ENCODE measurements around the gene ANGPTL2.

The ANGPTL2 gene

DNA sequence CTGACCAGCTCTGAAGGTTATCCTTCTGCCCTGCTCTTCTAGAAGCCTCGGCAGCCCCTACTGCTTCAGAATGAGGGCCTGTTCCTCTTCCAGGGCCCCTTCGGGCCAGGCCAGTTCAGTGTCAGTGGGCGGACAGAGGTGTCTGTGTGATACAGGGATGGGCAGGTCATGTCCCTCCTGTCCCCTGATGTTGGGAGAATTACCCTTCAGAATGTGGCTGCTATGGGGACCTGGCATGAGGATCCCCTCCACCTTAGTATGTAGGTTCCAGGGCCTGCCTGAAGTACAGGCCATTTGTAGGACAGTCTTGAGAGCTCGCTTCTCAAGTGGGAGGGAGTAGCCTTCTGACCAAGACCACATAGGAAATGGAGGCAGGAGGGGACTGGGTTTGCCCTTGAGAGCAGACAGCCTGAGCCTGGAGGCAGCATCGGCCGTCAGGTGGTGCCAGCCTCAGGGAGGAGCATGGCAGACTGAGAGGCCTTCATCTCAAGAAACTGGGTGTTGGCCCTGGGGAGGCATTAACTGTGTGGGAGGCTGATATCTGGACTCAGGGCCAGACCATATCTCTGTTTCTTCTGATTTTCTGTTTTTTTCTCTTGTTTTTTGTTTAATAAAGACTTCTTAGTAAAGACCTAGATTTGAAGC lies 32.0 kb downstream of the ANGPTL2 start:
- Mint-ChIP-seq H3K27me3 (peaks cover 2% of the 10 kb centered on the region), H3K36me3 (ENCODE audit: low read depth) (no peaks in the 10 kb centered on the region), H3K27ac (no peak overlapping the region), H3K4me1 (no peaks in the 10 kb centered on the region), H3K4me3 (no peak overlapping the region), H3K9me3 (no peaks in the 10 kb centered on the region)
- ATAC-seq, result no peak
- no peak for DNase-seq

DNA sequence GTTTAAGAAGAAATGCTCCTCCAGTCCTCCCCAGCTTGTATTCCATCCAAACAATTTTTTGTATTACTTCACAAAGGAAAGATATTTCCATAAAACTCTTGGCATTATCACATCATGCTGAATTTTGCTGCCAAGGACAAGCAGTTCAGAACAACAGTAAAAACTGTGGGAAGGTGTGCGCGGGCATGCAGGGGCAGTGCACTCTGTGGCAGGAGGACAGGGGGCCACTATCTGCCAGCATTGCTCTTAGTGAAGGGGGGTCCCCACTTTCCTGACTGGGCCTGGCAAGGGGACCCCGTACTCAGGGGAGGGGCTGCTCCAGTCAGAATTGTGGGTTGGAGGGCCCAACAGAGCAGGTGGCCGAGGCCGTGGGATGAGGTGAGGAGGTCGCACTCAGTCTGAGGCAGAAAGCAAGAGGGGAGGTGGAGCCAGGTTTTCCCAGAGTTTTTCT lies 32.8 kb downstream of the ANGPTL2 start:
- Mint-ChIP-seq H3K4me1 (peaks cover 3% of the 10 kb centered on the region), H3K9me3 (no peaks in the 10 kb centered on the region), H3K36me3 (ENCODE audit: low read depth) (no peaks in the 10 kb centered on the region), H3K27ac (no peak overlapping the region), H3K4me3 (no peak overlapping the region), H3K27me3 (peaks cover 3% of the 10 kb centered on the region)
- DNase-seq, result no peak
- no peak for ATAC-seq

DNA sequence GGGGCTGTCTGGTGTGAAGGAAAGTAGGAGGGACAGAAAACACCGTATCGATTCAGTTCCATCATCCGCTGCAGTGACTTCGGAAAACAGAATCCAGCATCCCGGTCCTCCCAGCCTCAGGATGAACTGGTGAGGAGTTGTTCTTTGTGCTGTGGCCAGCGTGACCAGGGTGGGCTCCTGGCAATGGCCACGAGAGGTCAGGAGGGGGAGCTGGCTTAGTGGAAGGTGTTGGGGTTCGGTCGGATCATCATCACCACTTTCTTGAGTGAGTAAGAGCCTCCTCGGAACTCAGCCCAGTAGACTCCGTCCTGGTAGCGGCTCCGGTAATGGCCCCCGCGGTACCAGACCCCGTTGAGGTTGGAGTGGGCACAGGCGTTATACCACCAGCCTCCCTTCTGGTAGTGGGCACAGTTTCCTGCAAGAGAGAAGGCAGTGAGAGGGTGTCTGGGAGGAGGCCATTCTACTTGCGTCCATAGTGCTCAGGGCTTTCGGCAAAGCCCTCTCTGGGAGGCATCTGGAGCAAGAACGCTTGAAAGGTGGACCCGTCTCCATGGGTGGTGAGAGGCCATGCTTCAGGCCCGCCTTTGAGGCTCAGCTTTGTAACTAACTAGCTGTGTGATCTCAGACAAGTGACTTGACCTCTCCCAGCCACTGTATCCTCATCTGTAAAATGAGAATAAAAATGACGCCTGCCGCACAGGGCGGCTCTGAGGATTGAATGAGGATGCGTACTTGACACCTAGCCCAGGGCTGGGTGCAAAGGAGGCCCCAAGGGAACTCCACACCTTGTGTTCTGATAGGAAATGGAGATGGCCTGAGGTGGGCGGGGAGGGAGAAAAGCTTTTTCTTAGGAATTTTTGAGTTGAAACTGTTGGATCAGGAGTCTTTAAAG lies 33.5 kb downstream of the ANGPTL2 start:
- no peak for ATAC-seq
- peaks cover 4% of the 10 kb centered on the region for H3K4me1 Mint-ChIP-seq
- DNase-seq, result no peak
- no peaks in the 10 kb centered on the region for H3K9me3 Mint-ChIP-seq
- no peak overlapping the region for H3K4me3 Mint-ChIP-seq
- no peak overlapping the region for H3K27ac Mint-ChIP-seq
- H3K27me3 Mint-ChIP-seq, result peaks cover 3% of the 10 kb centered on the region
- no peaks in the 10 kb centered on the region for H3K36me3 Mint-ChIP-seq (ENCODE audit: low read depth)

DNA sequence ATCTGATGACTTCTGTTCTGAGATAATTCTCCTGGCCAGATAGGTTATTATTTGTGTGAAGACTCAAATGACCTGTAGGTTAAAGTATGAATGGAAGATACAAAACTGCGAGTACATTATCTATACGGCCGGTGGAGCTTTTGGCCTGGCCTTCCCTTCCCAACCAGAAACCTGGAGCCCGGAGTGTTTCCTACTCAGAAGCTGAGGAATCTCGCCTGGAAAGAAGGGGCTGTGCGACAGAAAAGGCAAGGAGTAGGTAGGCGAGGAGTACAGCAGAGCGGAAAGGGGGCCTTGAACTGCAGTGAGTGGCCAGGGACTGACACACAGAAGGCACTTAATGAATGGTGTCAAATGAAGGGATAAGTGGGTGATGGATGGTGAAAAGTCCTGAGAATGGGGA lies 34.6 kb downstream of the ANGPTL2 start:
- Mint-ChIP-seq H3K27ac (no peak overlapping the region), H3K4me1 (peaks cover 4% of the 10 kb centered on the region), H3K36me3 (ENCODE audit: low read depth) (no peaks in the 10 kb centered on the region), H3K27me3 (peaks cover 3% of the 10 kb centered on the region), H3K4me3 (no peak overlapping the region), H3K9me3 (no peaks in the 10 kb centered on the region)
- ATAC-seq (no peak), DNase-seq (no peak)

DNA sequence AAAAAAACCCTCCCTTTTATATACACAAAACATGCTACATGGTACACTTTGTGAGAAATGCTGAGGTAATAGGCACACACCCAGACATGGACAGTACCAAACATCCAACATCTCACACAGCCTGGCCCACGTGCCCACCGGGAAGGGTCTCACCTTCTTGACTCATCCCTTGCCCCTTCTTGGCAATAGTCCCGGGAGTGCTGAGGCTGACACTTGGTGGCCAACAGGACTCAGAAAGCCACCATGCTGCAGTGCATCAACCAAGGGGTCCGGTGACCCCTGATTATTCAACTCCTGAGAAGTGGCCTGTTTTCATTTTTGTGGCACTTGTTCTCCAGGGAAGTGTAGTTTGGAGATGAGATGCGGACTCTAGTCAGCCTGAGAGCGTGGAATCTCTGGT lies 35.0 kb downstream of the ANGPTL2 start:
- Mint-ChIP-seq H3K27ac (no peak overlapping the region), H3K27me3 (peaks cover 3% of the 10 kb centered on the region), H3K4me1 (peaks cover 4% of the 10 kb centered on the region), H3K4me3 (no peak overlapping the region), H3K36me3 (ENCODE audit: low read depth) (no peaks in the 10 kb centered on the region), H3K9me3 (no peaks in the 10 kb centered on the region)
- DNase-seq, result no peak
- no peak for ATAC-seq

DNA sequence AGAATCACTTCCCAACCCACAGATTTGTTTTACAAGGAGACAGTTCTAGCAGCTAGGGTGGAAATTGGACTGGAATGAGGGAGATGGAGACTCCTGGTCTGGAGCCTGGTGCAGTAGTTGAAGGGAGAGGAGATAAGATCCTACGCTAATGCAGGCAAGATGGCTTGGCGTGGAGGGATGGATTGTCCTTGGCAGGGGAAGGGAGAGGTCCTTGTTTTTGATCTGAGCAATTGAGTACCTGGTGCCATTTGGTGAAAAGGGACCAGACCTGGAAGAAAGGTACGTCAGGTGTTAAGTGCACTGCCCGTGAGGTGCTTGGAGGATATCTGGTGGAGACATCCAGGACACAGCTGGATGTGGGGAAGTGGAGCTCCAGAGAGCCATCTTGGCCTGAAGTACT lies 35.7 kb downstream of the ANGPTL2 start:
- Mint-ChIP-seq H3K27ac (no peak overlapping the region), H3K4me3 (no peak overlapping the region), H3K27me3 (peaks cover 3% of the 10 kb centered on the region), H3K9me3 (no peaks in the 10 kb centered on the region), H3K4me1 (peaks cover 4% of the 10 kb centered on the region), H3K36me3 (ENCODE audit: low read depth) (no peaks in the 10 kb centered on the region)
- ATAC-seq (no peak), DNase-seq (no peak)

DNA sequence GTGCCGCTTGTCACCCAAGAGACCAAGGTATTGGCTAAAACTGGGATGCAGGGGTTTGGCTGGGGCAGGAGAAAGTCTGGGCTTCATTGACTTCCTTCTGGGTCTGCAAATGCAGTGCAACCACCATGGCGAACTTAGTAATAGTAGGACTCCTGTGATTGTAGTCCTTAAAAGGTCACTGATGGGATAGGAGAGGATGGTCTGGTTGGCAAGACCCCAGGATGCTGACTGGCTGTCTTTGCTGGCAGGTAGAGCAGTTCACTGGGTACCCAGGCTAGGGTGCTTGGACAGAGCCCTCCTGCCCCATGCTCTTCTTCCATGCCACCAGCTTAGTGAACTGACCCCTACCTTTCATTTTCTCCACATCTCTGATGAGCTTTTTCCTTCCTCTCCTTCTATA lies 37.2 kb downstream of the ANGPTL2 start:
- Mint-ChIP-seq H3K27me3 (peaks cover 3% of the 10 kb centered on the region), H3K27ac (no peak overlapping the region), H3K4me1 (peaks cover 4% of the 10 kb centered on the region), H3K9me3 (no peaks in the 10 kb centered on the region), H3K4me3 (no peak overlapping the region), H3K36me3 (ENCODE audit: low read depth) (no peaks in the 10 kb centered on the region)
- DNase-seq, result no peak
- no peak for ATAC-seq

DNA sequence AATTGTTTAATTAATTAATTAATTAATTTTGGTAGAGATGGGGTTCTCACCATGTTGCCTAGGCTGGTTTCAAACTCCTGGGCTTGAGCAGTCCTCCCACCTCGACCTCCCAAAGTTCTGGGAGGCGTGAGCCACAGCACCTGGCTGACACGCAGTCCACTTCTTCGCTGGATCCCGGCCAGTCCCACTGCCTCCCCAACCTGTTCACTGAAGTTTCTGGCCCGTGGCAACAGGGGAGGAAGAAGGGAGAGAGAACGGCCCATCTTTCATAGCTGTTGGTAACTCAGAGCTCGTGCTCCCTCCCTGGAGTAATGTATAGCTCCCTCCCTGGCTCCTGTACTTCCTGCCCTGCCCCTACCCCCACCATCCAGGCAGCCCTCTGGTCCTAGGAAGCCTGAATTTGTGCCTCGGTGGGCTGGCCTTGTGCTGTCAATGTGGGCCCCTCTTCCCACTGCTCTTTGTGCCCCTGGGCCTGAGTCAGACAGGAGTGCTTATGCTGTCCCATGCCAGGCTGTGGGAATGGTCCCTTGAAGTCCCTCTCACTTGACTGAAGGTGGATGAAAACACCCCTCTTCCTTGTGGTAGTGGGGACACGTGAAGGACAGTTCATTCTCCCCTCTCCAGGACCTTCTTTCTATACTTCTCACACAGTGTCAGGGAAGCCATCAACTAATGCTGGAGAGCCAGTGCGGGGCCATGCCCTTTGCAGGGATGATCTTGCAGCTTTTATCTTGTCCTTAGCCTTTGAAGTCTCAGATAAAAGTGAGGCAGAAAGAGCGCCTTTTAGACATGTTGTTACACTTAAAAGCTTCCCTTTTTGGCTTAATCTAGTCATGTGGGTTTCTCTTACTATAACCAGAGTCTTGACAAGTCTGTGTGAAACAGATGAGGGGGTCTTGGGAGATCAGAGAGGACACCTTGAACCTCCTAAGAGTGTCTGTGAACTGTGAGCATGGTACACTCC lies 38.1 kb downstream of the ANGPTL2 start:
- Mint-ChIP-seq H3K4me3 (no peak overlapping the region), H3K4me1 (peaks cover 4% of the 10 kb centered on the region), H3K27ac (no peak overlapping the region), H3K36me3 (ENCODE audit: low read depth) (no peaks in the 10 kb centered on the region), H3K9me3 (no peaks in the 10 kb centered on the region), H3K27me3 (peaks cover 3% of the 10 kb centered on the region)
- DNase-seq, result no peak
- no peak for ATAC-seq

DNA sequence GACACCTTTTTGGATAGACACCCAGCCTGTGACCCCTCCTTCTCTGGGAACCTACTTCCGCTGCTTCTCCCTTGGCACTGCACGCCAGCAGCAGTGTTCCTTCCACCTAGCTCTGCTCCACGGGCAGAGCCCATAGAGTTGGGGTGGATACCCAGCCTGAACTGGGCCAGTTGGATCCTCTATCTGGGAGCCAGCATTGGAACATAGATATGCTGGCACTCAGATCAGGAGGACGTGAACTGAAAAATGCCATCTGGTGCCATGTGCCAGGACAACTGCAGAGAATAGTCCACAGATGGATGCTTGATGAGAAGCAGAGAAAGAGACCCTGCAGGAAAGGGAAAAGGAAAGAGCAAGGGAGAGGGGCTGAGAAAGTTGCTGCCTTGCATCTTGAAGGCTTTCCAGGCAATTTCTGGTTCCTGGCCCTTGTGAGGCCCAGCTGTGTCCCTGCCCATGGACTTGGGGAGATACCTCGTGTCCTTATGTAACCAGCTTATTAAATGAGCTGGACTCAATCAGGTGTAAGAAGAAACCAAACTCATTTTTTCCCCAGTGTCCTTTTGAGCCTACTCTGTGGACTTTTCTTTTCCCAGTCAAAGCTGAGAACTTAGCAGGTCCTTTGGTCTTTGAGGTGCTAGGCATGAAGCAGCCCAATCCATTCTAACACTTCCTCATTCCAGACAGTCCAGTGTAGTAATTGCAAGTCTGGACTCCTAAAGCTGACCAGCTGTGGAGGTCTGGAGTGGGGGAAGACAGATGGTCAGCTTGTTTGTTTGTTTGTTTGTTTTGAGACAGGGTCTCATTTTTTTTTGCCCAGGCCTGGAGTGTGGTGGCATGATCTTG lies 39.1 kb downstream of the ANGPTL2 start:
- no peaks in the 10 kb centered on the region for H3K36me3 Mint-ChIP-seq (ENCODE audit: low read depth)
- no peak for DNase-seq
- H3K4me3 Mint-ChIP-seq, result no peak overlapping the region
- no peak overlapping the region for H3K27ac Mint-ChIP-seq
- H3K9me3 Mint-ChIP-seq, result no peaks in the 10 kb centered on the region
- peaks cover 4% of the 10 kb centered on the region for H3K4me1 Mint-ChIP-seq
- no peak for ATAC-seq
- H3K27me3 Mint-ChIP-seq, result peaks cover 3% of the 10 kb centered on the region

DNA sequence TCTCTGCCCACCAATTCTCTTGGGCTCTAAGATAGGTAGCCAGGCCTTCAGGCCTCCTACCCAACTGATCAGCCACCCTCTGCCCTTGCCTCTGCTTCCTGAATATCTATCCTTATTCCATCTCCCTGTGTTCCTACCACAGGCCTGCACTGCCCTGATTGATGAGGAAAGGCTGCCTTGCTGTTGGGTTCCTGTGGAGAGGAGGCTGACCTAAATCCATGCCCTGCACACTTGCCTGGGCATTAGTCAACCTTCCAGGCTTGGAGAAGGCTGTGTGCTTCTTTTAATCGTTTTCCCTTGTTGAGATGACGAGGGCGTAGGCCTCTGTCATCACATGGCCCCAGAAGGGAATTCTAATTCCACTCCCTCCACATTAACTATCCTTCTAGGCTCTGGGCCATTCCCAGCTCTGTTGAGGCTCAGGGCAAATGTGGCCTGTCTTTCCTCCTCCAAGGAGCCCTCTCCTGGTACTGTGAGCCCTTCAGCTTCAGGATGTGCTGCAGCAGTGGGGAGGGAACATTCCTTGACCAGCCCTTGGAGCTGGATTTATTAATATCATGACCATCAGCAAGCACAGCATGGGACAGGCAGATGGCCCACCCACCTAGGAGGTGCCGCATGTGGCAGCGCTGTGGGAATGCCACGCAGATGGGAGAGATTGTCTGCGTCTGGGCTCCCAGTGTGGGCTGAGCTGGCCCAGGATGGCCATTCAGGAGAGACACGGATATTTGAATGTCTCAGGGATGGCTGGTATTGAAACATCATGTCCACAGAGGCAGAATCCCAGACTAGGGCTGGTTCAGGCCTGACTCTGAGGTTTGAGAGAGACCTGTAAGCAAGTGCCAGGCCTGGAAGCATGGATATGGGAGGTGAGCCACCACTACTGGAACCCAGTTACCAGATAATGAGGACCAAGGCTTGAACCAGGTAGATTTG lies 40.9 kb downstream of the ANGPTL2 start:
- ATAC-seq (no peak), DNase-seq (no peak)
- H3K27ac Mint-ChIP-seq, result no peak overlapping the region
- H3K4me1 Mint-ChIP-seq, result peaks cover 4% of the 10 kb centered on the region
- no peak overlapping the region for H3K4me3 Mint-ChIP-seq
- no peaks in the 10 kb centered on the region for H3K36me3 Mint-ChIP-seq (ENCODE audit: low read depth)
- peaks cover 5% of the 10 kb centered on the region for H3K27me3 Mint-ChIP-seq
- H3K9me3 Mint-ChIP-seq, result no peaks in the 10 kb centered on the region

DNA sequence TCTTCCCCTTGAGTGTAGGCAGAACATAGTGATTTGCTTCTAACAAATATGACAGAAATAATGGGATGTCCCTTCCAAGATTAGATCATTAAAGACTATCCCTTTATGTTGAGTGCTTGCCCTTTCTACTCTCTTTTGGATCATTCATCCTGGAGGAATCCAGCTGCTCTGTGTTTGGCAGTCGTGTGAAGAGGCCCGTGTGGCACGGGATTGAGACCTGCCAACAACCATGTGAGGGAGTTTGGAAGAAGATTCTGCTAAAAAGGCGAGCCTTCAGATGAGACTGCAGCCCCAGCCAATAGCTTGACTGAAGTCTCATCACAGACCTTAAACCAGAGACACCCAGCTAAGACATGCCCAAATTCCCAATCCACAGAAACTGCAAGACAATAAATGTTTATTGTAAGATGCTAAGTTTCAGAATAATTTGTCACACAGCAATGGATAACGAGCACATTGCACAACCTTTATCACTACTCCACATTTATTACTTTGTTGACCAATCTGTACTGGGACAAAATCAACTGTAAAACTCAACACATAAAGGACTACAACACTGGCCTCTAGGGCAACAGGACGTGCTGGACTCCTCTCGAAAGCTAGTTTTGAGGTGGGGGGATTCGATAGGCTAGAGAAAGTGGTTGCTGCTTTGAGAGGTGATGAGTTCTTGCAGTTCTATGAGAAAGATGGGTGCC lies 42.8 kb downstream of the ANGPTL2 start:
- H3K27me3 Mint-ChIP-seq, result peaks cover 2% of the 10 kb centered on the region
- DNase-seq (no peak), ATAC-seq (no peak)
- H3K4me1 Mint-ChIP-seq, result peaks cover under 1% of the 10 kb centered on the region
- no peak overlapping the region for H3K4me3 Mint-ChIP-seq
- H3K9me3 Mint-ChIP-seq, result no peaks in the 10 kb centered on the region
- no peak overlapping the region for H3K27ac Mint-ChIP-seq
- no peaks in the 10 kb centered on the region for H3K36me3 Mint-ChIP-seq (ENCODE audit: low read depth)

DNA sequence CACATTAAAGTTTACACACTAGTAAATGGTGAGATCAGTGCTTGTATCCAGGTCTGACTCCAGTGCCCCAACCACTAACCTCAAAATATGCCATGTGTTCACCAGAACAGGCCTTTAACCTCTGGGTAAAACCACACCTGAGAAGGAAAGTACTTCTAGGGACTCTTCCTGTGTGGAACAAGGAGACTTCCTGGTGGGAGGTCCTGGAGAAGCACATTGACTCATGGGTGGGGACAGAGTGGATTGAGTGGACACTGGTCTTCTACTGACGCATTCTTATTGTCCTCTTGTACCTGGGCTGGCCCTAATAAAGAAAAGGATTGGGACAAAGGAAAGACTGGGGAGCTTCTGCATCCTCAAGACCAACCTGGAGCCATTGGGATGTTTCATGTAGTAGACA lies 43.4 kb downstream of the ANGPTL2 start:
- H3K36me3 Mint-ChIP-seq (ENCODE audit: low read depth), result no peaks in the 10 kb centered on the region
- no peaks in the 10 kb centered on the region for H3K4me1 Mint-ChIP-seq
- H3K4me3 Mint-ChIP-seq, result no peak overlapping the region
- H3K9me3 Mint-ChIP-seq, result no peaks in the 10 kb centered on the region
- no peak for DNase-seq
- ATAC-seq, result no peak
- H3K27me3 Mint-ChIP-seq, result peaks cover 2% of the 10 kb centered on the region
- H3K27ac Mint-ChIP-seq, result no peak overlapping the region

Data from activated naive CD8-positive, alpha-beta T cell treated with anti-CD3 and anti-CD28 coated beads, Interleukin-2, amount 50 U/mL, for 24 hours (primary cell).